GM18511 (cell line): ENCODE measurements around the gene GPR42.
A peak's percentile ranks its signal among the peaks of the same experiment; 100 is the strongest.
"Not testable (repeated sequence)": the region's sequence is repeated elsewhere in the genome, so short reads cannot be mapped to it uniquely, and the experiment has no call there.

Experiments used
- ATAC-seq: cut with Tn5 transposase; IDR thresholded peaks from one replicate; pipeline ENCODE4 v1.9.1; 2021; ENCODE audit warnings: mild to moderate bottlenecking, moderate library complexity; ENCODE audit not compliant: unreplicated experiment

GPR42 gene

DNA sequence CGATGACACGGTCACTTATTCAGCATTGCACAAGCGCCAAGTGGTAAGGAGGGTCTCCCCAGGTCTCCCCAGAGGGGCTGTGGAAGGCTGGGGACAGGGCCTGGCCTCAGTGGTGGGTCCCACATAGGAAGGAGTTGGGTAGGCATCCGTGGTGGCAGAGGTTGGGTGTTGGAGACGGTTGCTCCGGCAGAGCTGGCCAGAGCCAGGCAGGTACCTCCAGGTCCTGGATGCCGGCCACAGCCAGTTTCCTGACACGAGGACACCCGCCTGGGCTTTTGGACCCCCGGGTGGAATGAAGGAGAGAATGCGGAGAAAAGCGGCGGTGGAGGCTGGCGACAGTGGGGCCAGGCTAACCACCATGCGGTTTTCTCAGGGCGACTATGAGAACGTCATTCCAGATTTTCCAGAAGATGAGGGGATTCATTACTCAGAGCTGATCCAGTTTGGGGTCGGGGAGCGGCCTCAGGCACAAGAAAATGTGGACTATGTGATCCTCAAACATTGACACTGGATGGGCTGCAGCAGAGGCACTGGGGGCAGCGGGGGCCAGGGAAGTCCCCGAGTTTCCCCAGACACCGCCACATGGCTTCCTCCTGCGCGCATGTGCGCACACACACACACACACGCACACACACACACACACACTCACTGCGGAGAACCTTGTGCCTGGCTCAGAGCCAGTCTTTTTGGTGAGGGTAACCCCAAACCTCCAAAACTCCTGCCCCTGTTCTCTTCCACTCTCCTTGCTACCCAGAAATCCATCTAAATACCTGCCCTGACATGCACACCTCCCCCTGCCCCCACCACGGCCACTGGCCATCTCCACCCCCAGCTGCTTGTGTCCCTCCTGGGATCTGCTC, 24.4 kb upstream of the GPR42 start:
- ATAC-seq, result peak; percentile 43

DNA sequence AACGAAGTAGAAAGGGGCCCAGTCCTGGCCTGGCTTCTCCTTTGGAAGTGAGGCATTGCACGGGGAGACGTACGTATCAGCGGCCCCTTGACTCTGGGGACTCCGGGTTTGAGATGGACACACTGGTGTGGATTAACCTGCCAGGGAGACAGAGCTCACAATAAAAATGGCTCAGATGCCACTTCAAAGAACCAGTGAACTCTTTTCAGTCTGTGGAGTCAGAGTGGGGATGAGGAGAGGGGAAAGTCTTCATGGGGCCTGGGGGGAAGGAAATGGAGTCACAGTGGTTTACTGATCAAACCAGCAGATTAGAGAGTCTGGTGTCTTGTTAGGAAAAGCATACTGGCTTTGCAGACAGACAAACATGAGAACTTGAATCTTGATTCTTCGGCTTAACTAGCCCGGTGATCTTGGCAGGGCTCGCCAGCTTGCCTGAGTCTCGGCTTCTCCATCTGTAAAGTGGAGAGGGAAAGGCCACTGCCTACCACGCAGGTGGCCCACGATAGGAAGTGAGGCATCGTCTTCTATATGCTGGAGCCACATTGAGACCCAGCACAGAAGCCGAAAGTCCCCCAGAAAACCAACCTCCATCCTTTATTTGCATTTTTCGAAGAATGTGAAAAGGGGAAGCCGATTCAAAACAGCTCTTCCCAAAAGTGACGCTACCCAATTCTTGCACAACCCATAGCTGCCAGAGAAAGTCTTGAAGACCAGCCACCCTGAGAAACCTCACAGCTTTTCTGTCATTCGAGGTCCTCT, 23.5 kb upstream of the GPR42 start, which contains the start of gene FFAR1:
Gene FFAR1 (plus strand): TSS at position 732 of the 759 bp plus-strand sequence. CDS start 3,650 bp downstream, outside the sequence.
- ATAC-seq, result peak; percentile 60

DNA sequence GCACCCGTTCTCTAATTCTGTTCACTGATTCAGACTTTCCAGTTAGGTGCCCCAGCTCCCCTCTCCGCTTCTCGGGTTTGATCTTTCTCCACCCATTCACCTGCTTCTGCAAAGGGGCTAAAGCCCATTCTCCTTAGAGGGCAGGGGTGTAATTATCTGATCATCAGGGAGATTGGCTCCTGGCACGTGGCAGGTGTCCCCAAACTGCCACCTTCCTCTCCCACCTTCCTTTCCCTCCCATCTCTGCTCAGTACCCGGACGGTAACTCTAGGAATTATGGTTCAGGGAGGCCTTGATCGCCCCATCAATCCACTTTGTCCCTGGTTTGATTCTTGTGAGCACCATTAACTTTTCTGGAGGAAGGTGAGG, 23.0 kb upstream of the GPR42 start:
- ATAC-seq, result no peak

DNA sequence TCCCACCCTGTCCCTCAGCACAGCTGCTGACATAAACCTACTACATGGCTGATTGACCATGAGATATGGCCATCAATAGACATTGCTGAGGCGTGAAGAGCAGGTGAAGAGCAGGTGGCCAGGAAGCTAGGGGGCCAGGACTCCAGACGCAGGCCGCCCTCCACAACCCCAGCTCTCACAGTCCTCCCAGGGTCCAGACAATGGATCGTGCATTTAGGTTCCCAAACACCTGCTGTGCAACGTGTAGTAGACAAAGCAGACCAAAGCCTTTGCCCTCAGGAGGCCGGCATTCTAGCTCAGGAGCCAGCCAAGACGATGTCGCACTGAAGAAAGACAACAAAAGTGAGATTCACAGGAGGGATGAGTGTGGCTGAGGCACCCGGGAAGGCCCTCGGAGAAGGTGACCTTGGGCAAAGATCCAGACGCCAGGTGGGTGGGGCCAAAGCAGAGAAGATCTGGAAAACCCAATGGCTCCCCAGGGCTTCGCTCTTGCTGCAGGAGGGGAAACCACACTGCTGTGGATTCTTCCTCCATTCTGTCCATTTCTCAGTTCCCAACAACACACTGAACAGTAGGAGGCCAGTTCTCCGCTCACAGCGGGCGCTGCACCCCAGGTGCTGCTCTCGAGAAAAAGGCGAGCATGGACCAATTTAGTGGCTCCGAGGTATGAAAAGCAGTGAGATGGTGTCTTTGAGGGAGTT, 21.8 kb upstream of the GPR42 start:
- no peak for ATAC-seq

DNA sequence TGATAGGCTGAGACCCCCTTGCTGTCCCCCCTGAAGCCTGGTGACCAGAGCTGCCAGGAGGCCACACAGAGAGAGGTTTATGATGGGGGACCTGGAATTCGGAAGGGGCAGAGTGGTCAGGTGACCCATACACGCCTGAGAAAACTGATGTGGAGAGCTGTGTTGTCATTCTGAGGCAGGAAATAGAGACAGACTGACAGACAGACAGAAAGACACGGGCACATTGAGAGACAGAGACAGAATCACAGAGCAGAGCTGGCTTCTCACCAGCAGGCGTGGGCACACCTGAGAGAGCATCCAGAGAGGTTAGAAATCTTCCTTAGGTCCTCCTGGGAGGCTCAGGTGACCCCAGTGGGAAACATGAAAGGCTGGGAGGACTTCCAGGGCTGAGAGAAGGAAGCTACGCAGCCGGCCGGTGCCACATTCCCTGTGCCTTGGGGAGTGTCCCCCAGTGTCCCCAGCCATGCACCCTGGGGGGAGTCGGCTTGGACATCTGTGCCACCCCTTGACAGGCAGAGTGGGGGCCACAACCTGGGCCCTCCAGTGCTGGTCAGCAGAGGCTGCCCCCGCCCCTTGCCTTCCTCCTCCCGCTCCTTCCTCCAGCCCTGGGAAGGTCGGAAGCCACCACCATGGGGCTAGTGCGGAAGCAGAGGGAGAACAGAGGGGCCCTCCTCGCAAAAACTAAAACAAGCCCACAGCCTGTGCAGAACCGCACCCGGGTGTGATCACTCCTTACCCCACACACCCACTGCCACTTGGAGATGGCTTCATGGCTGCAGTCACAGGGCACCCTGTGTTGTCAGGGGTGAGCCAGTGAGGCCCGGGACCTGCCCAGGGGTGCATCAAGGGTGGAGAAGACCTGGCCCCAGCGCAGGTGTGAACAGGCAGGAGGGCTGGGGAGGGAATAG, 21.0 kb upstream of the GPR42 start:
- ATAC-seq, result no peak

DNA sequence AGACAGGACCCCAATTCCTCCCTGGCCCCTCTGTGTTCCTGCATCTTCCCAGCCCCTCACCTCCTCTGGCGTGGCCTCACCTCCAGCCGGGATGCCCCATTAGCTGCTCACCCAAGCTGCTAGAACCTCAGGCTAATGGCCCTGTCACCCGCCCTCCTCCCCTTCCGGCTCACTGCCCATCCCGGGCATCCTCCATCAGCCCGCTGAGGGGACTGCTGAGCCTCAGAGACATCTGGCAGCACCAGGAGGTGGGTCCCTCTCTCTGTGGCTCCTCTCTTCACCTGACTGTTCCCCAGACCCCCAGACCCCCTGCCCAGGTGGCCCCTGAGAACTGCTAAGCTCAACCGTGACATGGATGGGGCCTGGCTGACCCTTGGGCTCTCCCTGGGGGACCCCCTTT, 20.3 kb upstream of the GPR42 start:
- ATAC-seq, result no peak

DNA sequence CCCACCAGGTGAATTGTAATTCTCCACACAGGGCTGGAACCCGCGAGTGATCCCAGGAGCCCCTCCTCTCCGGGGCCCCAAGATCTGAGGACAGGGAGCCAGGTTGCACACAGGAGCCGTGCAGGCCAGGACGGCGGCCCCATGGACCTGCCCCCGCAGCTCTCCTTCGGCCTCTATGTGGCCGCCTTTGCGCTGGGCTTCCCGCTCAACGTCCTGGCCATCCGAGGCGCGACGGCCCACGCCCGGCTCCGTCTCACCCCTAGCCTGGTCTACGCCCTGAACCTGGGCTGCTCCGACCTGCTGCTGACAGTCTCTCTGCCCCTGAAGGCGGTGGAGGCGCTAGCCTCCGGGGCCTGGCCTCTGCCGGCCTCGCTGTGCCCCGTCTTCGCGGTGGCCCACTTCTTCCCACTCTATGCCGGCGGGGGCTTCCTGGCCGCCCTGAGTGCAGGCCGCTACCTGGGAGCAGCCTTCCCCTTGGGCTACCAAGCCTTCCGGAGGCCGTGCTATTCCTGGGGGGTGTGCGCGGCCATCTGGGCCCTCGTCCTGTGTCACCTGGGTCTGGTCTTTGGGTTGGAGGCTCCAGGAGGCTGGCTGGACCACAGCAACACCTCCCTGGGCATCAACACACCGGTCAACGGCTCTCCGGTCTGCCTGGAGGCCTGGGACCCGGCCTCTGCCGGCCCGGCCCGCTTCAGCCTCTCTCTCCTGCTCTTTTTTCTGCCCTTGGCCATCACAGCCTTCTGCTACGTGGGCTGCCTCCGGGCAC, 19.3 kb upstream of the GPR42 start:
- no peak for ATAC-seq

DNA sequence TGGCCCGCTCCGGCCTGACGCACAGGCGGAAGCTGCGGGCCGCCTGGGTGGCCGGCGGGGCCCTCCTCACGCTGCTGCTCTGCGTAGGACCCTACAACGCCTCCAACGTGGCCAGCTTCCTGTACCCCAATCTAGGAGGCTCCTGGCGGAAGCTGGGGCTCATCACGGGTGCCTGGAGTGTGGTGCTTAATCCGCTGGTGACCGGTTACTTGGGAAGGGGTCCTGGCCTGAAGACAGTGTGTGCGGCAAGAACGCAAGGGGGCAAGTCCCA, 18.8 kb upstream of the GPR42 start:
- no peak for ATAC-seq

DNA sequence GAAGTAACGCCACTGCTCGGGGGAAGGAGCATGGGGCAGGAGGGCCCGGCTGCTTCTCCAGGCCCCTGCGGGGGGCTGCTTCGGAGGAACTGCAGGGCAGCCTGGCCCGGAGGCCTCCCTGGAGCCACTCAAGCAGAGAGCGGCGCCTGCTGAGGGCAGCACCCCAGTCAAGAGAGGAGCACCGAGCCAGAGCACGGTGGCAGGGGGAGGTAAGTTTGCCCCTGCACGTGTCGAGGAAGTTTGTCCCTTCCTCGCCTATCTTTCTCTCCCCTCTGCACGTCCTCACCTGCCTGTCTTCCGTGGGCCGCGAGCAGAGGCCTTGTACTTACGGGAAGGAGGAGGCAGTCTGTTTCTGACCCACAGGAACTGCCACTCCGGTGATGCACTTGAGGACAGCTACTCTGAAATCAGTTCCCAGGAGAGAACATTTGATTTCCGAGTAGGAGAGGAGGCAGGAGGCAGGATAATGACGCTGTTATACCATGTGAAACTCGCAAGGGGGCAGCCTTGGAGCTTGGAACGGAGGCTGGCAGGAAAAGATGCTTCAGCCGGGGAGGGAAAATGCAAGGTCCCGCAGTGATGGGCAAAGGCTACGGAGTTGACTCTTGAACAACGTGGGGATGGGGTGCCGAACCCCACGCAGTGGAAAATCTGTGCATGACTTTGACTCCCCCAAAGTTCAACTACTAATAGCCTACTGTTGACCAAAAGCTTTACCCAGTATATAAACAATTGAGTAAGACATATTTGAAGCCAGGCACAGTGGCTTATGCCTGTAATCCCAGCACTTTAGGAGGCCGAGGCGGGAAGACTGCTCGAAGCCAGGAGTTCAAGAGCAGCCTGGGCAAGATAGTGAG, 18.2 kb upstream of the GPR42 start:
- ATAC-seq, result no peak

DNA sequence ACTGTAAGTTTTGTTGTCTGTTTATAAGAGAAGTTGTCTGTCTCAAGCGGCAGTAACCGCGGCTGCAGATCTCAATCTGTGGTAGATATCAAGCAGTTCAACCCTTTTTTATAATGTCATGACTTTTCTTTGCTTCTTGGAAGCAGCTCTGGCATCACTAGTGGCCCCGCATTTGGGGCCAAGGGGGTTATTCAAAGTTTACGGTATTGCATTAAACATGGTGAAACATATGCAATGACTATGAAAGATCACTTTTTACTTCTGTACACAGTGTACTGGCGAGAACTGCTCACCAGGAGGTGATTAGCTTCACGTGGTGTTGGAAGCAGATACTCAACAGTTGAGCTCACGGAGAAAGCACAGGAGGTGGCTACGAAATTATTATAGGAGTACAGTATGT, 17.2 kb upstream of the GPR42 start:
- ATAC-seq, result no peak

DNA sequence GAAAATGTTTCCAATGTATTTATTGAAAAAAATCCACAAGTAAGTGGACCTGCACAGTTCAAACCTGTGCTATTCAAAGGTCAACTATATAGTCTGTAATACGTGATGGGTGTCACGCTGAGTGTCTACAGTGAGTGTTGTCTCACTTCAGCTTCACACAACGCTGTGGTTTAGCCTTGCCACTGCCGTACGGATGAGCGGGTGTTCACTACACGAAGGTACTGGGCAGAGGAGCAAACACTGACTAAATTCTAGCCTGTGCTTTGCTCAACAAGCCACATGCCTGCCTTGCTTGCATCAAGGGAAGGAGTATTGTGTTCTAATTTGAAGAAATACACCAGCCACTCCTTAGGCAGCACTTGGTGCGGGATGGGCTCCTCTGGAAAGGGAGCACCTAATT, 16.0 kb upstream of the GPR42 start:
- ATAC-seq, result no peak

DNA sequence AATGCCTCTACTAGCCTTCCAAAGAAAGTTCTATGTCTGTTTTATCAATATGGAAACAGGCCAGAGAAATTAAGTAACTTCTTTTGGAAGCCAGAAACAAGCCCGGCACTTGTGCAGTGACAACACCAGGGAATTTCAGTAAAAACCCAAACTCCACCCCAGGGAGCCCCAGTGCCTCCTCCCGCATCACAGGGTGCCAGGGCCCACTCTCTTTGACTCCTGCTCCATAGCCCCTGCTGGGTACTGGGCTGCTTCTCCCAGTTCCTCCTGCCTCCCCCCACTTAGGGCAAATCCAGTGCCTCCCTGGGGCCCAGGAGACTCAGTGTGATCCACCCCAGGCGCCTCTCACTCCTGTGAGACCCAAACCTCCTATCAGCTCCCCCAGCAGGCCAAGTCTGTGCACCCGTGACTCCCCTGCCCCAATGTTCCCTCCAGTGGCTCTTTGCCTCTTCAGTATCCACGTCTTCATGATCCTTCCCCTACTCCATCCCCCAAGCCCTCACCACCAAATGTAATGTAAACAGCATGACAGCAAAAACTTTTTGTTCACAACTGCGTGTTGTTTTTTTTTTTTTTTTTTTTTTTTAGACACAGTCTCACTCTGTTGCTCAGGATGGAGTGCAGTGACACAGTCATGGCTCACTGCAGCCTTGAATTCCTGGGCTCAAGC, 14.9 kb upstream of the GPR42 start:
- no peak for ATAC-seq

DNA sequence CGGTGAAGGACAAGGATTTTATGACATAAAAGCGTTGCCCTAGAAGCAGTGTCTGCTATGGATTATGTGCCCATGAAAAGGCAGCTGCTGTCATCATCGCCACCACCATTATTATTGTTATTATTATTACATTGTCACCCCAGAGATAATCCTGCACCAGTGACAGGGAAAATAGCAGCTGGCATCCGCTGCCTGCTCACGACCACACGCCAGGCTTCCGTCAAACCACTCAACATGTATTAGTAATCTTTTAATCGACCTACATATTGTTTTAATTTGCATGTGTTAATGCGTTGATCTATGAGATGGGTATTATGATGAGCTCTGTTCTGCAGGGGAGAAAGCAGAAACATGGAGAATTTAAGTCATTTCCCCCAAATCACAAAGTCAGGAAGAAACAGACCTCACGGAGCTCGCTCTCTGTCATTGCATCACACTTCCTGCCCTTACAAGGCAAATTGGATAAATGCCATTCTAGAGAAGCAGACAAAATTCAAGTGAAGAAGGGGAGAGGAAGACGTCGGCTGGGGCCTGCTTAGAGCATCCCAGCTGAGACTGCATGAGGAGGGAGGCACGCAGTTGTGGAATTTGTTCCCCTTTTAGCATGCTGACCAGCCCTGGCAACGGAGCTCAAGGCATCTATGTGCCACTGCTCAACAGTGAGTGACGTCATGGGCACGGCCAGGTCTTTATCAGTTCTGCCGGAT, 12.8 kb upstream of the GPR42 start, which contains the start of gene FFAR3:
Gene FFAR3 (plus strand): TSS at position 594 of the 707 bp plus-strand sequence. CDS start 431 bp downstream, outside the sequence.
- no peak for ATAC-seq

DNA sequence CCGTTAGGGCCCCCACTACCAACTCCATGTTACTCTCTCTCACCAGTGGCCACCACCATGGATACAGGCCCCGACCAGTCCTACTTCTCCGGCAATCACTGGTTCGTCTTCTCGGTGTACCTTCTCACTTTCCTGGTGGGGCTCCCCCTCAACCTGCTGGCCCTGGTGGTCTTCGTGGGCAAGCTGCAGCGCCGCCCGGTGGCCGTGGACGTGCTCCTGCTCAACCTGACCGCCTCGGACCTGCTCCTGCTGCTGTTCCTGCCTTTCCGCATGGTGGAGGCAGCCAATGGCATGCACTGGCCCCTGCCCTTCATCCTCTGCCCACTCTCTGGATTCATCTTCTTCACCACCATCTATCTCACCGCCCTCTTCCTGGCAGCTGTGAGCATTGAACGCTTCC, 12.0 kb upstream of the GPR42 start:
- not testable (repeated sequence) for ATAC-seq

DNA sequence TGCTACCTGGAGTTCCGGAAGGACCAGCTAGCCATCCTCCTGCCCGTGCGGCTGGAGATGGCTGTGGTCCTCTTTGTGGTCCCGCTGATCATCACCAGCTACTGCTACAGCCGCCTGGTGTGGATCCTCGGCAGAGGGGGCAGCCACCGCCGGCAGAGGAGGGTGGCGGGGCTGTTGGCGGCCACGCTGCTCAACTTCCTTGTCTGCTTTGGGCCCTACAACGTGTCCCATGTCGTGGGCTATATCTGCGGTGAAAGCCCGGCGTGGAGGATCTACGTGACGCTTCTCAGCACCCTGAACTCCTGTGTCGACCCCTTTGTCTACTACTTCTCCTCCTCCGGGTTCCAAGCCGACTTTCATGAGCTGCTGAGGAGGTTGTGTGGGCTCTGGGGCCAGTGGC, 11.5 kb upstream of the GPR42 start:
- ATAC-seq, result not testable (repeated sequence)

DNA sequence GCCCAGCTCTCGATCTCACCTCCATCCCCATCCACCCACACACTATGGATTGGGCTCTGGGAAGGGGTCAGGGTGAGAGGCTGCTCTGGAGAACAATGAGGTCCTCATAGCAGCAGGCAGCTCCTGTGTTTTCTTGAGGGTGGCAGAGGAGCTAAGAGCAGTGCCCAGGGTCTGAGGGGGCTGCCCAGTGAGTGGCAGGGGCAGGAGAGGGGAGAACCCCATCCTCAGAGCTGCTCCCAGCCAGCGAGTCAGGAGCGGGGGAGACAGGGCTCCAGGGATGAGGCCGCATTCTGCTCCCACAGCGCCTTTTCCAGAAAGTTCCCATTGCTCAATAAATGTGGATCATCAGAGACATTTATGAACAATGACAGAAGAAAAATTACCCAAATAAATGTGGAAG, 10.8 kb upstream of the GPR42 start:
- ATAC-seq, result not testable (repeated sequence)

DNA sequence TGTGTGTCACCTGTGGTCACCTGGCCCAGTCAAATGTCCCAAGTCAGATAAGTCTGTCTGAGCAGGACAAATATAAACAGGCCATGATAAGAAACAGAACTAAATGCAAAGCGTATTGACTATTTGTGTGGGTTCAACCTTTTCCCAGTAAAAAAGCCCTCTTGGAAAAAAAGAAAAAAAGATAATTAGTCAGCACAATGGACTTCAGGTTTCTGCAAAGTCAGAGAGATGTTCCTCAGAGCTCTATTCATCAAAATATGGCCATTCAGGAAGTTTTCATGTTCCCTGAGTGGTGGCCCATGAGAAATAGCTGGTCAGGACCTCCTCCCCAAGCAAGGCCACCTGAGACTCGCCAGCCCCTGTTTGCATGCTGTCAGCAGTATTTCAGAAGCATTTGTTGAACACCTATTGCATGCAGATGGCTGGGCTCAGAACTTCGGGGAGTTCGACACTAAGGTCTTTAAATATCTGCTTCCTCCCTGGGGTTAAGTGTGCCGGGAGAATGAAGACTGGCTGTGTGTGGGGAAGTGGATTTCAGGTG, 9.9 kb upstream of the GPR42 start:
- ATAC-seq, result no peak
